Measurements from ENCODE around the gene KCTD17.

Gene KCTD17

DNA sequence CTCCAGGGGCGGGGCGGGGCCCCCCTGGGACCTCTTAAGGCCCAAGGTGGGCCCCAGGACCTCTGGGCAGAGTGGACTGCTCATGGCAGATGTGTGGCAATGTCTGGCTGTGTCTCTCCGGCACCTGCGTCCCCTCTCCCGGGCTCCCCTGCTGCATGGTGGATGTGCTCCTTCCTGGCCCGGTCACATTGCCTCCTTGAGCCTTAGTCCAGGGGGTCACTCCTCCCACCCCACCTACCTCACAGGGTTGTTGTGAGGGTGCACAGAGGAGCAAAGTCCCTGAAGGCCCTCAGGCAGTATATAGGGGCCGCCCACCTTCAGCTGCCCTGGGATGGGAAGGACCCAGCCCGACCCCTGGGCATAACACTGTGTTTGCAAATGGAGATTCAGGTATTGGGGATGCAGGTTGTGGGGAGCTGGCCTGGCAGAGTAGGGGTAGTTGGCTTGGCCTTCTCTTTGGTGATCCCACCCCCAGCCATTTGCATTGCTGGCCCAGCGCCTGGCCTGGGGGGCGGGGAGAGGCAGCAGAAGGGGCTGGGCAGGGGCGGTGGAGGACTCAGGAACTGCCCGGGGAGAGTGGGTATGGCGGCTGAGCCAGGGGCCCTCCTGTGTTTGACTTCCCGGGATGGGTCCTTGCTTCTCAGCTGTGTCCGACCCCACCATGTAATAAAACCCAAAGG is 11.3 kb downstream of the KCTD17 start:
- peaks cover 13% of the 10 kb centered on the region for H3K4me1 ChIP-seq (ENCODE audit: insufficient read depth, low read length)
- H3K27ac ChIP-seq (ENCODE audit: low read depth, low read length), result peak overlapping the region; percentile 18; the same call in 1 of the 2 replicates
- peaks cover 15% of the 10 kb centered on the region for H3K36me3 ChIP-seq (ENCODE audit: insufficient read depth, low read length)
- H3K9ac ChIP-seq (ENCODE audit: low read depth, low read length), result no peak overlapping the region
- WGBS, result 55% methylated on average over 15 of the region's 15 CpGs
- H3K9me3 ChIP-seq (ENCODE audit: insufficient read depth, low read depth, low read length), result no peaks in the 10 kb centered on the region
- no peak overlapping the region for H3K4me3 ChIP-seq (ENCODE audit: low read length)
- H3K27me3 ChIP-seq (ENCODE audit: insufficient read depth, low read length), result peaks cover 16% of the 10 kb centered on the region

DNA sequence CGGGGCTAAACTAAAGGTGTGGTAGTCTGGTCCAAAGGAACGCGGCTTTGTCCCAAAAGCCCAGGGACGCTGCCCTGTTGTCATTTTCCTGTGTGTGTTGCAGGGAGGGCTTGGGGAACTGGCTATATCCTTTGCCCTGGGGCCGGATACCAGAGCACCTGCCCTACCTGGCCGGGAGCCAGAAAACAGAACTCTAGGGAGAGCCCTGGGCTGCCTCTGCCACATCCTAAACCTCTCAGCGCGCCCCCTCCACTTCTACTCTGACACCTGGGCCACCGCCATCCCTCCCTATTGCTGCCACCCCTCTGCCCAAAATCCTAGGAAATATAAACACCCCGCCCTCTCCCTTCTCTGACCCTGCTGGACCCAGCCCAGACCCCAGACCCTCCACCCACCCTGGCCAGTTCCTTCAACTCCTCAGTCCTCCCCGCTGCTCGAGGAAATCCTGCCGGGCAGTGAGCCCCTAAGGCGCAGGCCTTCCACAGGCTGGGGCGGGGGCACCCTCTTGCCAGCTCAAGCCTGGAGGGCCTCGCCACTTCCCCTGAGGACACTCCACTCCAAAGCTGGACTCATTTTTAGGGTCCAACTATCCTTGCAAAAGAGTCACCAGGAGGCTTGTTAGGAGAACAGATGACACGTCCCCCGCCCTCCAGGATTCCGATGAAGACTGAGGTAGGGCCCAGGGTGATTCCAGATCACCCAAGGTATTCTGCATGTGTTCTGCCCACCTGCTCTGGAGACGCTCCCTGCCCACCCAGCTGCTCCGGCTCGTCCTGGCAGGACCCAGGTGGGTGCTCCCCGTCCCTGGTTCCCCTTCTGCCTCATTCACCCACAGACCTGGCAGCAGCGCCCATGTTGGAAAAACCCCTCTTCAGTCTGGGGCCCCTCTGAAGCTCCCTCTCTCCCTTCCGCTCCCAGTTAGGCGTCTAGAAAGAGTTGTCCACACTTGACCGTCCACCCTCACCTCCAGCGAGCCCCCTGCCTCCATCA is 12.2 kb downstream of the KCTD17 start:
- Histone ChIP-seq H3K27ac (ENCODE audit: low read depth, low read length) (peak overlapping the region; percentile 18; the same call in 1 of the 2 replicates), H3K4me1 (ENCODE audit: insufficient read depth, low read length) (peaks cover 16% of the 10 kb centered on the region), H3K4me3 (ENCODE audit: low read length) (no peak overlapping the region), H3K36me3 (ENCODE audit: insufficient read depth, low read length) (peaks cover 8% of the 10 kb centered on the region), H3K27me3 (ENCODE audit: insufficient read depth, low read length) (peaks cover 25% of the 10 kb centered on the region), H3K9ac (ENCODE audit: low read depth, low read length) (no peak overlapping the region), H3K9me3 (ENCODE audit: insufficient read depth, low read depth, low read length) (no peaks in the 10 kb centered on the region)
- WGBS, result 88% methylated on average over 28 of the region's 28 CpGs

DNA sequence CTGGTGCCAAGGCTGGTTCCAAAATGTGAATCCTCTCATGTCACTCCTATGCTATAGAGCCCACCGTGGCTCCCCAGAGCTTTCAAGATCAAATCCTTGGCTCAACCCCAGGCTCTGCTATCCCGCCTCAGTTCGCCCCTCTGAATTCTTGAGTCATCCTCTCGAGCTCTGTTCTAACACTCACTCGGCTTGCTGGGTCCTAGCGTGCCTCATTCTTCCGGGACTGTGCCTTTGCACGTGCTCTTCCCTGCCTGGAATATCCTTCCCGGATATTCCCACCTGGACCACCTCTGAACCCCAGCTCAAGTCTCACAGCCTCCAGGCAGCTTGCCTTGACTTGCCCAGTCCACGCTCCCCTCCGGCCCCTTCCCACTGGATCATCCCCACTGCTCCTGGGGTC is 13.0 kb downstream of the KCTD17 start:
- Histone ChIP-seq H3K4me3 (ENCODE audit: low read length) (no peak overlapping the region), H3K4me1 (ENCODE audit: insufficient read depth, low read length) (peaks cover 16% of the 10 kb centered on the region), H3K9me3 (ENCODE audit: insufficient read depth, low read depth, low read length) (no peaks in the 10 kb centered on the region), H3K27me3 (ENCODE audit: insufficient read depth, low read length) (peaks cover 33% of the 10 kb centered on the region), H3K27ac (ENCODE audit: low read depth, low read length) (no peak overlapping the region), H3K9ac (ENCODE audit: low read depth, low read length) (no peak overlapping the region), H3K36me3 (ENCODE audit: insufficient read depth, low read length) (peaks cover 6% of the 10 kb centered on the region)
- WGBS, result 90% methylated on average over 11 of the region's 11 CpGs

DNA sequence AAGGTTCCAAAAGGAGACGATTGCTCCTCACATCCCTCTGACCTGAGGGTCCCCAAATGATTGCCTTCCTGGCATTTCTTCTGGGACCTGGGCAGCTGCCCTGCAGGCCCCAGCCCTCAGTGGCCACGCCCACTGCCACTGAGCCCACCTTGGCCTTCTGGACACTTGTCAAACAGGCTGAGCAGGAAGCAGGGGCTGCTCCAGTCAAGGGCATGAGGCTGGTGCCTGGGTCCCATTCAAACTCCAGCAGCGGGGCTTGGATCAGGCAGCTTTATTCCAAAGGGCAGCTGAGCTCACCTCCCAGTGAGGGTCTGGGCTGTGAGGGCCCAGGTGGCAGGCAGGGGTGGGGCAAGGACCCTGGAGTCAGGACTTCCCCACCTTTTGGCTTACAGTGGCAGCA is 13.6 kb downstream of the KCTD17 start:
- H3K36me3 ChIP-seq (ENCODE audit: insufficient read depth, low read length), result peaks cover 3% of the 10 kb centered on the region
- H3K27ac ChIP-seq (ENCODE audit: low read depth, low read length), result no peak overlapping the region
- no peak overlapping the region for H3K9ac ChIP-seq (ENCODE audit: low read depth, low read length)
- H3K4me1 ChIP-seq (ENCODE audit: insufficient read depth, low read length), result peaks cover 16% of the 10 kb centered on the region
- H3K9me3 ChIP-seq (ENCODE audit: insufficient read depth, low read depth, low read length), result no peaks in the 10 kb centered on the region
- 94% methylated on average over 3 of the region's 3 CpGs for WGBS
- H3K27me3 ChIP-seq (ENCODE audit: insufficient read depth, low read length), result peaks cover 40% of the 10 kb centered on the region
- no peak overlapping the region for H3K4me3 ChIP-seq (ENCODE audit: low read length)

DNA sequence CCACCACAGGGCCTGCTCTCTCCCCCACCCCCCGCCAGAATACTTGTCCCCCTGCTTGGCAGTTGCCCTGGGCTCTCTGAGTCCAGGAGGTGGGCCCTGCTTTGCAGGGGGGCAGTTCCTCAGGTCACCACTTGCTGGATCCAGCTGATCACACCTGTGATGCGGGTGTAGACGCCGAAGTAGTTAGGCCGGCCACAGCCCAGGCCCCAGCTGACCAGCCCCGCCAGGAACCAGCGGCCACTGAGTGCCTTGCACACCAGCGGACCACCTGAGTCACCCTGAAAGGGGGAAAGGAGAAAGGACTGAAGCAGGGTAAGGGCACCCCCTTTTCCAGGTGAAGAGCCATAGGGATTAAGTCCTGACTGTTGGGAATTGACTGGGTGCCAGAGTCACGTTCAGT is 14.4 kb downstream of the KCTD17 start:
- no peaks in the 10 kb centered on the region for H3K36me3 ChIP-seq (ENCODE audit: insufficient read depth, low read length)
- no peaks in the 10 kb centered on the region for H3K9me3 ChIP-seq (ENCODE audit: insufficient read depth, low read depth, low read length)
- no peak overlapping the region for H3K27ac ChIP-seq (ENCODE audit: low read depth, low read length)
- H3K27me3 ChIP-seq (ENCODE audit: insufficient read depth, low read length), result peaks cover 48% of the 10 kb centered on the region
- 95% methylated on average over 9 of the region's 9 CpGs for WGBS
- H3K4me3 ChIP-seq (ENCODE audit: low read length), result no peak overlapping the region
- H3K9ac ChIP-seq (ENCODE audit: low read depth, low read length), result no peak overlapping the region
- peaks cover 16% of the 10 kb centered on the region for H3K4me1 ChIP-seq (ENCODE audit: insufficient read depth, low read length)

DNA sequence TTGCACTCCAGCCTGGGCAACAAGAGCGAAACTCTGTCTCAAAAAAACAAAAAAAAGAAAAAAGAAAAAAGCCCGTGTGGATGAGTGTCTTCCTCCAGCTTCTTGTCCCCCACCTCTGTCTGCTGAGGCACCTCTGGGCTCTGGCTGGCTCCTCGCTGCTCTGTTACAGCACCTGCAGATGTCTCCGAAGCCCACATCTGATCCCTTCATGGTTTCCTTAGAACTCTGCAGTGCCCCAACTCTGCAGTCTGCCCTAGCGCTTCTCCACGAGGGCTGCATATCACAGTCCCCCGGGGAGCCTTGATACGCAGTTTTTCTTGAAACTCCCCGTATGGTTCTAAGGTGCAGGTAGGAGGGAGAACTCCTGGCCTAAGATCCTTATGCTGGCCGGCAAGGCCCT is 15.9 kb downstream of the KCTD17 start:
- Histone ChIP-seq H3K27me3 (ENCODE audit: insufficient read depth, low read length) (peaks cover 56% of the 10 kb centered on the region), H3K4me1 (ENCODE audit: insufficient read depth, low read length) (peaks cover 11% of the 10 kb centered on the region), H3K4me3 (ENCODE audit: low read length) (no peak overlapping the region), H3K36me3 (ENCODE audit: insufficient read depth, low read length) (no peaks in the 10 kb centered on the region), H3K9ac (ENCODE audit: low read depth, low read length) (no peak overlapping the region), H3K27ac (ENCODE audit: low read depth, low read length) (no peak overlapping the region), H3K9me3 (ENCODE audit: insufficient read depth, low read depth, low read length) (no peaks in the 10 kb centered on the region)
- WGBS, result 85% methylated on average over 10 of the region's 10 CpGs

DNA sequence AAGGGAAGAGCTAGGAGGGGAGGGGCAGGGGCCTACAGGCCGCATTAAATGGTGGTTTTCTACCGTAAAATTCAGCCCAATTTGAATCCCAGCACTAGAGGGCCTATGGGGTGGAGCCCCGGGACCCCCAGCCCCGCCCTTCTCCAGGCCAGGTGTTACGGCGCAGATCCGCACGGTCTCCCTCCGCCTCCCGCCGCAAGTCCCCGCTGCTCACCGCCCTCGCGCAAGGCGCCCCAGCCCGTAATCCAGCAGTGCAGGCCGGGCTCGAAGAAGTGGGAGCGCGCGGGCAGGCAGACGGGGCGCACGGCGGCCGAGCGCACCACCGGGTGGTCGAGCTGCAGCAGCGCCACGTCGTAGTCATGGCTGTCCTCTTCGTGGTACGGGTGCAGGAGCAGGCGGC is 17.3 kb downstream of the KCTD17 start:
- 3% methylated on average over 36 of the region's 36 CpGs for WGBS
- peaks cover 65% of the 10 kb centered on the region for H3K27me3 ChIP-seq (ENCODE audit: insufficient read depth, low read length)
- H3K27ac ChIP-seq (ENCODE audit: low read depth, low read length), result no peak overlapping the region
- H3K36me3 ChIP-seq (ENCODE audit: insufficient read depth, low read length), result no peaks in the 10 kb centered on the region
- H3K9ac ChIP-seq (ENCODE audit: low read depth, low read length), result no peak overlapping the region; the same call in 1 of the 2 replicates
- peaks cover 4% of the 10 kb centered on the region; the same call in 1 of the 2 replicates for H3K4me1 ChIP-seq (ENCODE audit: insufficient read depth, low read length)
- no peaks in the 10 kb centered on the region for H3K9me3 ChIP-seq (ENCODE audit: insufficient read depth, low read depth, low read length)
- peak overlapping the region; percentile 51 for H3K4me3 ChIP-seq (ENCODE audit: low read length)

DNA sequence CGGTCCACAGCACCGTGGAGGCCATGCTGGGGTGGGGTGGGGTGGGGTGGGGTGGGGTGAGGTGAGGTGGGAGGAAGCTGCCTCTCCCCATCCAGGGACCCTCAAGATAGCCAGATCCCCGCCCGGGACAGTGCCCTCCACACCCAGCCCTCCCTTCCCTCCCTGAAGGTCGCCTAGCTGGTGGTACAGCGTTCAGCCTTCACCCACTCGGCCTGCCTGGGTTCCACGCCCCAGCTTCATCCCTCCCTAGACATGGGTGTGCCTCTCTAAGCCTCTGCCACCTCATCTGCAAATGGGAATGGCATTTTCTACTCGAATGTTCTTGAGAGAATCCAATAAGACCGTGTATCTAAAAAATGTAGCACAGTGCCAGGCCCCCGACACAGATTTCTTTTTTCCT is 17.8 kb downstream of the KCTD17 start:
- Histone ChIP-seq H3K4me3 (ENCODE audit: low read length) (peak overlapping the region; percentile 51), H3K4me1 (ENCODE audit: insufficient read depth, low read length) (peaks cover 4% of the 10 kb centered on the region; the same call in 1 of the 2 replicates), H3K36me3 (ENCODE audit: insufficient read depth, low read length) (no peaks in the 10 kb centered on the region), H3K27ac (ENCODE audit: low read depth, low read length) (no peak overlapping the region), H3K27me3 (ENCODE audit: insufficient read depth, low read length) (peaks cover 68% of the 10 kb centered on the region), H3K9me3 (ENCODE audit: insufficient read depth, low read depth, low read length) (no peaks in the 10 kb centered on the region), H3K9ac (ENCODE audit: low read depth, low read length) (no peak overlapping the region)
- WGBS, result 66% methylated on average over 9 of the region's 11 CpGs

DNA sequence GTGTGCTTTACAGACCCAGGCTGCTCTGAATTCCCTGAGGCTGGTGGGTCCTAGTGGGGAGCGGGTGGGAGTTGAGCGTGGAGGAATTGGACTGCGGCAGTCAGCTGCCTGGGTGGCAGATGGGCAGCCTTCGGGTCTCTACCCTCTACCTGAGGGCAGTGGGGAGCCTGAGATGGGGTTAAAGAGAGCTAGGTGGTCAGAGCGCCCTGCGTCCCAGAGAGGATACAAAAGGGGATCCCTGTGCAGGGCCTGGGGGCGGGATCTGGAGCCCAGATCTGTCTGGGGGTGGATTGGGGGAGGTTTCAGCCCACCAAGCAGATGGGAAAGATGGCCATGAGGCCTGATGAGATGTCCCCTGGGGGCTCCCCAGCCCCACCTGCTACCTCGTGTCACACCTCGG is 18.2 kb downstream of the KCTD17 start:
- Histone ChIP-seq H3K36me3 (ENCODE audit: insufficient read depth, low read length) (no peaks in the 10 kb centered on the region), H3K27me3 (ENCODE audit: insufficient read depth, low read length) (peaks cover 68% of the 10 kb centered on the region), H3K27ac (ENCODE audit: low read depth, low read length) (no peak overlapping the region), H3K9ac (ENCODE audit: low read depth, low read length) (no peak overlapping the region), H3K4me3 (ENCODE audit: low read length) (no peak overlapping the region), H3K9me3 (ENCODE audit: insufficient read depth, low read depth, low read length) (no peaks in the 10 kb centered on the region), H3K4me1 (ENCODE audit: insufficient read depth, low read length) (peaks cover 4% of the 10 kb centered on the region; the same call in 1 of the 2 replicates)
- 87% methylated on average over 9 of the region's 9 CpGs for WGBS

DNA sequence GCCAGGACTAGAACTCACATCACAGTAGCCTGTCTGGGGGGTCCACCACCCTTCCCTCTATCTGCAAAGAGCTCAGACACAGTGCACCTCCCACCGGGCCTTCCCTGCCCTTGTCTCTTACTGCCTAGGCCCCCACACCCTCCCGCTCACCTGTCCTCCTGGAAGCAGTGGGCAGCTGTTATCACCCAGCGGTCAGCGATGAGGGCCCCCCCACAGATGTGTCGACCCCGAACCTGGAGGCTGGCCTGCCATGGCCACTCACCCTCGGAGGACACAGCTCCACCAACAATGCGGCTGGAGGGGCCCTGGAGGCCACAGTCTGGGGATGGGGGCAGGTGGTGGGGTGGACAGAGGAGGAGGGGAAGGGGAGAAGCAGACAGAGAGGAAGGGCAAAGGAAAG is 18.8 kb downstream of the KCTD17 start:
- no peak overlapping the region for H3K27ac ChIP-seq (ENCODE audit: low read depth, low read length)
- H3K4me1 ChIP-seq (ENCODE audit: insufficient read depth, low read length), result peaks cover 4% of the 10 kb centered on the region; the same call in 1 of the 2 replicates
- no peak overlapping the region for H3K9ac ChIP-seq (ENCODE audit: low read depth, low read length)
- peaks cover 68% of the 10 kb centered on the region for H3K27me3 ChIP-seq (ENCODE audit: insufficient read depth, low read length)
- no peaks in the 10 kb centered on the region for H3K36me3 ChIP-seq (ENCODE audit: insufficient read depth, low read length)
- 90% methylated on average over 8 of the region's 8 CpGs for WGBS
- H3K4me3 ChIP-seq (ENCODE audit: low read length), result no peak overlapping the region
- no peaks in the 10 kb centered on the region for H3K9me3 ChIP-seq (ENCODE audit: insufficient read depth, low read depth, low read length)

DNA sequence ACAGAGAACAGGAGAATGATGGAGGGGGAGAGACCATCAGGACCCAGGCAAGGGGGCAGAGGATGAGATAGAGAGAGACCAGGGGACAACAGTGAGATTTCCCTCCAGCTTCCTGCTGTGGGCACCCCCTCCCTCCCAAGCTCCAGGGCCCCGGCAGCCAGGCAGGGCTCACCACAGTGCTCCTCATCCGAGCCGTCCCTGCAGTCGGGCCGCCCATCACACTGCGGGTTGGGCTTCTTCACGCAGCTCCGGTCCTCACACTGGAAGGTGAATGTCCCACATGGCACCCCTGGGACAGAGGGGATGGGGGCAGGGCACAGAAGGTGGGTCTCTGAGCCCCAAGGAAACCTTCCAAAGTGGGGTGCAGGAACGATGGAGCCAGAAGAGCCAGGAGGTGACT is 19.2 kb downstream of the KCTD17 start:
- Histone ChIP-seq H3K27ac (ENCODE audit: low read depth, low read length) (no peak overlapping the region), H3K36me3 (ENCODE audit: insufficient read depth, low read length) (no peaks in the 10 kb centered on the region), H3K9ac (ENCODE audit: low read depth, low read length) (no peak overlapping the region), H3K27me3 (ENCODE audit: insufficient read depth, low read length) (peaks cover 68% of the 10 kb centered on the region), H3K4me3 (ENCODE audit: low read length) (no peak overlapping the region), H3K9me3 (ENCODE audit: insufficient read depth, low read depth, low read length) (no peaks in the 10 kb centered on the region), H3K4me1 (ENCODE audit: insufficient read depth, low read length) (peaks cover 4% of the 10 kb centered on the region; the same call in 1 of the 2 replicates)
- 67% methylated on average over 9 of the region's 9 CpGs for WGBS
